Measurements from ENCODE around the gene LGR4.
"Not testable (repeated sequence)": the region's sequence is repeated elsewhere in the genome, so short reads cannot be mapped to it uniquely, and the experiment has no call there.

Gene LGR4

DNA sequence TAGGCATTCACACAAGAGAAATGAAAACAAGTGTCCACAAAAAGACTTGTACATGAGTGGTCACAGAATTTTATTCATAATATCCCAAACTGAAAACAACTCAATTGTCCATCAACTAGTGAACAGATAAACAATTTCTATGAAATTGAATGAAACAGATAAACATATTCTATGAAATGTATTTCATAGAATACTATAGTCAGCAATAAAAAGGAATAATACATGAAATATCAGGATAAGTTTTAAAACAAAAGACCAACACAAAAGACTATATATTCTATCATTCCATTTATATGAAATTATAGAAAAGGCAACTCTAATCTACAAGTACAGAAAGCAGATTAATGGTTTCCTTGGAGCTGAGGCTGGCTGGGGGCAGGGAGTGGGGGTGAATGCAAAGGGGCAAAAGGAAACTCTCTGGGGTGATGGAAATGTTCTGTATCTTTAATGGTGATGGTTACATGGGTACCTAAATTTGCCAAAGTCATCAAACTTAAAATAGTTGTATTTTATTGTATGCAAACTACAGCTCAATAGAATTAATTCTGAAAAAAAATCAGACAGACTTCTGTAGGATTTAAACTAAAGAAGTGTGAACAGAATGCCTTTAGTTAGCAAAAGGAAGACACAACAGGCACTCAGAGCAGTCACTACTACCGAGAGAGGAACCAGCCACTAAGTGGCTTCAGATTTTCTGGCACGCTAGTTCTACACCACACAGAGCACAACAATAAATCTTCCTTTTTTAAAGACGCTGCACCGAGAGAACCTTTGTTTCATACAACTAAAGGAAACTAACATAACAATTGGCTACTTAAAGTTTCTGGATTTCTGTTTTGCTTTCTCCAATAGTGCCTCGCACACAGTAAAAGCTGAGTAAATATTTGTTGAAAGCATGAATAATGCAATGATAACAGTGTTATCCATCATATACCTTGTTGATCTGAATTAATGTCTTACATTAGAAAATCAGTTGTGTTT lies 124.9 kb downstream of the LGR4 start:
- DNase-seq (ENCODE audit: low spot score): no peak

DNA sequence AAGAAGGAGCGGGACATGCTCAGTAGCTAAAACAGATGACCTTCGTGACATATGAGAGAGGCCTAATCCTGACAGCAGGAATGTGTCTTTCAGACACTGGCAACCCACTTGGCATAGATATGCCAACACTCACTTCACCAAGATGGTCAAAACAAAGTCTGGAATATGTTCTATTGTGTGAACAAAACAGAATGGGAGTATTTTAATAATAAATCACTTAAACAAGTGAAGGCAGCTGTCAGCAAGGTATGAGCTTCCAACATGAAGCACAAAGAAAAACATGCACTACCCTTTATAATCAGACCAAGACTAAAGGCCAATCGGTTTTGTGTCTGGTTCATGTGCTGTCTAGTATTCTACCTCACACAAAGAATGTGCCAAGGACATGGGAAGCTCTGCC lies 132.6 kb downstream of the LGR4 start:
- DNase-seq (ENCODE audit: low spot score): no peak

DNA sequence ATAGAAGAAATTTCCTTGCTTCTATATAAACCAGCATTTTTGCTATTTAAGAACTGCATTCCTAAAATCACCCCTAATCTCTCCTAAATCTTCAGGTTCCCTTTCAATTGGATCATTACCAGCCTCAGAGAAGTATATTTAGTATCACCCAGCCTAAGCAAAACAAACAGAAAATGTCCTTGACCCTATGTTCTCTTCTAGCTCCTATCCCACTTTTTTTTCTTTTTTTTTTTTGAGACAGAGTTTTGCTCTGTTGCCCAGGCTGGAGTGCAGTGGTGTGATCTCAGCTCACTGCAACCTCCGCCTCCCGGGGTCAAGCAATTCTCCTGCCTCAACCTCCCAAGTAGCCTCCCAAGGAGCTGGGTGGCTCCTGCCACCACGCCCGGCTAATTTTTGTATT lies 137.8 kb downstream of the LGR4 start:
- DNase-seq (ENCODE audit: low spot score): not testable (repeated sequence)

DNA sequence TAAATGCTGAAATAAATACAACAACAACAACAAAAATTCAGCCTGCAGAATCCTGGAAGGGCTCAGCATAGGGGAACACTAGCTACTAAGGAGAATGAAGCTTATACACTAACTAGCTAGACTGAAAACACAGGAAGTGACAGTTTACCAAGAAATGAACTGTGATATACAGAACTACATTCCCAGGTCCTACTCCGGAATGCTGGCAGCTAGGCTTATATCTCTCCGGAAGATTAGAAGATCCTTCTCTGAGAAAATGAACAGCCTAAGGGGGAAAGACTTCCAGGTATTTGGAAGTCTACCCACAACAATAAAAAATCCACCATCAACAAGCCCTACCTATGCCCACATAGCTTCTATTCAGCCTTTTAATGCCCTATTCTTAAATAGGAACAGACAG lies 140.6 kb downstream of the LGR4 start:
- DNase-seq (ENCODE audit: low spot score): no peak

DNA sequence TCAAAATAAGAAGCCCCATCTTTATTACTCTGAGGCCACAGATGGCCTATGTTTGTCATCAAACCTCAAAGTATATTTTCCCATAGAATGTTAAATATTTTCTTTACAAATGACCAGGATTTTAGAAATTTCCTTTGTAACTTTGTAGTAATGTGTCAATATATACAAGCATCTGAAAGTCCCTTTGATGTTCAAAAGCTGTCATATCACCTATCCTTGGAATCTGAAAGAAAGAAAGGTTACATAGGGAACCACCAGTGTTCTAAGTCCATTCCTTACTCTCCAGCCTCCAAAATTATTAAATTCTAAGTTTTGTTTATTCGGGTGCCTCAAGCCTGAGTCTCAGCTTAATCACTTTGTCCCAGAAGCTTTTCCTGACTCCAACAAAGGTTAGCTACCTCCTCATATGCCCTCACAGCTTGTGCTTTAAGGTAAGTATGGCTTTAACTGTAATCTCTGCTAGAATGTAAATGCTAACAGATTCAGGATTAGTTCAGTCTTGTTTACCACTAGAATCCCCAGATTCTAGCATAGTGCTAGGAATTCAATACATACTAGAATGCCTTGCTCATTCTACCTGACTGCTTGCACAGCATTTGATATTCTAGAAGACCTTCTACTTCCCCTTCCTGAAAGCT lies 141.8 kb downstream of the LGR4 start:
- DNase-seq (ENCODE audit: low spot score): no peak

DNA sequence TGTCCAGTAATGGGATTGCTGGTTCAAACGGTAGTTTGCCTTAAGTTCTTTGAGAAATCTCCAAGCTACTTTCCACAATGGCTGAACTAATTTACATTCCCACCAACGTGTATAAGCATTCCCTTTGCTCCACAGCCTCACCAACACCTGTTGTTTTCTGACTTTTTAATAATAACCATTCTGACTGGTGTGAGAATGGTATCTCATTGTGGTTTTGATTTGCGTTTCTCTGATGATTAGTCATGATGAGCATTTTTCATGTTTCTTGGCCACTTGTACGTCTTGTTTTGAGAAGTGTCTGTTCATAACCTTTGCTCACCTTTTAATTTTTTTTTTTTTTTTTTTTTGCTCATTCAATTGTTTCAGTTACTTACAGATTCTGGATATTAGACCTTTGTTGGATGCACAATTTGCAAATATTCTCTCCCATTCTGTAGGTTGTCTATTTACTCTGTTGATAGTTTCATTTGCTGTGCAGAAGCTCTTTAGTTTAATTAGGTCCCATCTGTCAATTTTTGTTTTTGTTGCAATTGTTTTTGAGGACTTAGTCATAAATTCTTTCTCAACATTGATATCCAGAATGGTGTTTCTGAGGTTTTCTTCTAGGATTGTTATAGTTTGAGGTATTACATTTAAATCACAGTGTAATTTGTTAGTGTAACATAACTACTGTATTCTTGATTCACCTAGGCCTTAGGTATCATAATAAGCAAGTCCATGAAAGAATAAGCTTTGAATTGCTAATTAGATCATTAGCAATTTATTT lies 142.5 kb downstream of the LGR4 start:
- DNase-seq (ENCODE audit: low spot score): no peak

DNA sequence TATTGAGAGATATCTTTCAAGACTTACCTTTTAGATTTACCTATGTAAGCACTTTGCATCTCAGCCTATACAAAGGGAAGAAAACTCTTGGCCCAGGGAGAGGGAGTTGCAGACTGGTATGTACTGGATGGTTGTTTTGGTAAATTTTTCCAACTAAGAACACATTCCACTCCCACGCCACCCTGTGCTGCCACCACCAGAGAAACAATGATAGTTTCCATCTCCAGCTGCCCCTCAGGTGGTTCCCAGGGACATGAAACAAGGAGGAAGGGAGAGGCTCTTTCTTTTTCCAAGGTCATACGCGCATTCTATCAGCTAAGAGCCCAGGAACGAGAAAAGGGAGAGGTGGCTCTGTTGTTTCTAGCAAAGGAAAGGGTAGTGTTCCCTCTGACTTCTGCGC lies 144.0 kb downstream of the LGR4 start:
- no peak for DNase-seq (ENCODE audit: low spot score)

DNA sequence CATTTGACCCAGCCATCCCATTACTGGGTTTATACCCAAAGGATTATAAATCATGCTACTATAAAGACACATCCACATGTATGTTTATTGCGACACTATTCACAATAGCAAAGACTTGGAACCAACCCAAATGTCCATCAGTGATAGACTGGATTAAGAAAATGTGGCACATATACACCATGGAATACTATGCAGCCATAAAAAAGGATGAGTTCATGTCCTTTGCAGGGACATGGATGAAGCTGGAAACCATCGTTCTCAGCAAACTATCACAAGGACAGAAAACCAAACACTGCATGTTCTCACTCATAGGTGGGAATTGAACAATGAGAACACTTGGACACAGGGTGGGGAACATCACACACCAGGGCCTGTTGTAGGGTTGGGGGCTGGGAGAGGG lies 145.5 kb downstream of the LGR4 start:
- not testable (repeated sequence) for DNase-seq (ENCODE audit: low spot score)

DNA sequence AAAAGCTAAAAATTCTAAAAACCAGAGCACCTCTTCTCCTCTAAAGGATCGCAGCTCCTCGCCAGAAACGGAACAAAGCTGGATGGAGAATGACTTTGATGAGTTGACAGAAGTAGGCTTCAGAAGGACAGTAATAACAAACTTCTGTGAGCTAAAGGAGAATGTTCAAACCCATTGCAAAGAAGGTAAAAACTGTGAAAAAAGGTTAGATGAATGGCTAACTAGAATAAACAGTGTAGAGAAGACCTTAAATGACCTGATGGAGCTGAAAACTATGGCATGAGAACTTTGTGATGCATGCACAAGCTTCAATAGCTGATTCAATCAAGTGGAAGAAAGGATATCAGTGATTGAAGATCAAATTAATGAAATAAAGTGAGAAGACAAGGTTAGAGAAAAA lies 150.4 kb downstream of the LGR4 start:
- not testable (repeated sequence) for DNase-seq (ENCODE audit: low spot score)

DNA sequence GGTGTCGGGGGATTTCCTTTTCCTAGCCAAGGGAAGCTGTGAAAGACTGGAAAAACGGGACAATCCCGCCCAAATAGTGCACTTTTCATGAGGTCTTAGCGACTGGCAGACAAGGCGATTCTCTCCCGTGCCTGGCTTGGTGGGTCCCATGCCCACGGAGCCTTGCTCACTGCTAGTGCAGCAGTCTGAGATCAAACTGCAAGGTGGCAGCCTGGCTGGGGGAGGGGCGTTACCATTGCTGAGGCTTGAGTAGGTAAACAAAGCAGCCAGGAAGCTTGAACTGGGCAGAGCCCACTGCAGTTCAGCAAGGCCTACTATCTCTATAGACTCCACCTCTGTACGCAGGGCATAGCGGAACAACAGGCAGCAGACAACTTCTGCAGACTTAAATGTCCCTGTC lies 151.2 kb downstream of the LGR4 start:
- not testable (repeated sequence) for DNase-seq (ENCODE audit: low spot score)

DNA sequence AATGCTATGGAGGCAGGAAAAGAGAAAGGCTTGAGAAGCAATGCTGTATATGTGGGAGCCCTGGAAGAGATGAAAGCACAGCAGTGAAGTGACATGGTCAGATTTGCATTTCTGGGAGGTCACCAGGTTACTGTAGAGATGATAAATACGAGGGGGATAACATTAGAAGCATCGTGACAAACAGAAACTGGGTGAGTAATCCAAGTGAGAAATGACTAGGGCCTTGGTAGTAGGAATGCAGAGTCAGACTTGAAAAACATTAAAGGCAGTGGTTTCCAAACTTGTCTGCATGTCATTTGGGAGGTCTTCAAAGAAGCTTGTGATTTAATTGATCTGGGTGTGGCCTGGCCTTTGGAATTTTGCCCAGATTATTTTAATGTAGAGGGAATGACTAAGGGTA lies 153.5 kb downstream of the LGR4 start:
- DNase-seq (ENCODE audit: low spot score): no peak

DNA sequence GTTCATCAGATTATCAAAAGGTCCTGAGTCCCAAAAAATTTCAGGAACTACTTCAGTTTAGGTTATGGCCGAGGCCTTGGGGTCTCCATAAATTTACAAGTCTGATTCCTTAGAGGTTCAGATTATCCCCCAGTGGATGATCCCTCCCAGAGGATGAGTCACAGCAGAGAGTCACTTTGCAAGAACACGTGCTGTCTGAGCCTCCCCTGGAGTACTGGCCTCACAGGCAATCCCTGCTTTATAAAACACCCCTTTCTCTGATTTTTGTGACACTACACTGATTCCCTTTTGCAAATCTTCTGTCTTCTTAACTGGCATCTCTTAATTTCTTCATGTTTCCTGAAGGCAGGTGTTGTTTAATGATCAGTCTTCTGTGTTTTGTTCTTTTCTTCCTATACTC lies 154.8 kb downstream of the LGR4 start:
- DNase-seq (ENCODE audit: low spot score): no peak

All from hematopoietic multipotent progenitor cell treated with erythropoietin and hydrocortisone succinate and interleukin-3 and kit ligand, for 17 days (in vitro differentiated cells).